T-helper 22 cell (primary cell): Measurements from ENCODE around the gene LRRC45.

Source experiments
- DNase-seq: peaks from one replicate; pipeline ENCODE4 v3.0.0-alpha.2; 2020; ENCODE audit warnings: low read depth

The LRRC45 gene

DNA sequence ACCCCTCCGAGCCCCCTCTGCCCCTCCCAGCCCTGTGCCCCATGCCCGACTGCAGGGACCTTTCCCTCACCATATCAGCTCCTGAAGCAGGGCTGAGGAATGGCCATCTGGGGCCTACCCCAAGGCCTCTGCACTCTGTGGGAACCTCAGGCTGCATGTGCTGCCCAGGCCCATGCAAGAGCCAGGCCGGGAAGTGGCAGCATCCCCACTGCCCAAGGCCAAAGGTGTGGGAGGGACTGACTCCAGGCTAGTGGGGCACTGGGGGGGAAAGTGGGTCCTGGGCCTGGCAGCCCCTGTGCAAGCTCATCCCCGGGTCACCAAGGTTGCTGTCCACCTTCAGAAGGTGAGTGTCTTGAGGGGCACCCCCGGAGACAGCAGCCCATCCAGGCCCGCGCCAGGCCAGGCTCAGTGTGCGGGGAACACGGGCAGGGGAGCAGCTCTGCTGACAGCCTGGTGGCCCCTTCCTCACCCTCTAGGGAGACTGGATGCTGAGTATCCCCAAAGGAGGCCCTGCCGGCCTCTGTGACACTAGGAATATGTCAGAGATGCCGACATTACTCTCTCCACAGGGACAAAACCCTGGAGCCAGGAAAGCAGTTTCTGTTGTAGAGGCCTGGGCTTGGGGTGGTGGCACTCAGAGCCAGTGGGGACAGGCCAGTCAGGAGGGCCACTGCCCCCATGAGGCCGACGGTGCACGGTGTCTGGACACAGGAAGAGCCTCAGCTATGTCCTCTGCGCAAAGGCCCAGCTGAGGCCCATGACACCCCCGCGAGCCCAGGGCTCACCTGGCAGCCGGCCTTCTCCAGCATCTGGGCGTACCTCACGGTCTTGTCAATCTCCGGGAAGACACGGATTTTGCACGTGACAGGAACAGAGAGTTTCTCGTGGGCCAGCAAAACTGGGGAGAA lies 39.2 kb downstream of the LRRC45 start:
- DNase-seq = no peak

DNA sequence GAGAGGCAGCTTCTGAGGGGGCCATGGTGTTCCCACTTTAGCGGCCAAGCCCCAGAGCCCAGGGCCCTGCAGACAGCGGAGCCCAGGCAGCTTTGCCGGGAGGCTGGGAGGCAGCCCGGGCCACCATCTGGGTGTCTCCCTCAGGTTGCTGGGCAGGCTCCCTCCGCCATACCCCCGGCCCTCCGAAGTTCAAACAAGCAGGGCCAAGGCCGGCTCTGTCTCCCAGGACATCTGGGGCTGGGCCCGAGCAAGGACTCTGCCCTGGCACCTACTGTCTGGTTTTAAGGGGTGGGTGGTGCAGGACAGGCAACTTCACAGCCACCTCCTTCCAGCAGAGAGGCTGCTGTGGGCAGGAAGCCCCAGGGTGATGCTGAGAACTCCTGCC lies 39.9 kb downstream of the LRRC45 start:
- no peak for DNase-seq

- DNase-seq = no peak
Measured at GRCh38 chr17:82063424-82064415, 40.6 kb downstream of the LRRC45 start.

DNA sequence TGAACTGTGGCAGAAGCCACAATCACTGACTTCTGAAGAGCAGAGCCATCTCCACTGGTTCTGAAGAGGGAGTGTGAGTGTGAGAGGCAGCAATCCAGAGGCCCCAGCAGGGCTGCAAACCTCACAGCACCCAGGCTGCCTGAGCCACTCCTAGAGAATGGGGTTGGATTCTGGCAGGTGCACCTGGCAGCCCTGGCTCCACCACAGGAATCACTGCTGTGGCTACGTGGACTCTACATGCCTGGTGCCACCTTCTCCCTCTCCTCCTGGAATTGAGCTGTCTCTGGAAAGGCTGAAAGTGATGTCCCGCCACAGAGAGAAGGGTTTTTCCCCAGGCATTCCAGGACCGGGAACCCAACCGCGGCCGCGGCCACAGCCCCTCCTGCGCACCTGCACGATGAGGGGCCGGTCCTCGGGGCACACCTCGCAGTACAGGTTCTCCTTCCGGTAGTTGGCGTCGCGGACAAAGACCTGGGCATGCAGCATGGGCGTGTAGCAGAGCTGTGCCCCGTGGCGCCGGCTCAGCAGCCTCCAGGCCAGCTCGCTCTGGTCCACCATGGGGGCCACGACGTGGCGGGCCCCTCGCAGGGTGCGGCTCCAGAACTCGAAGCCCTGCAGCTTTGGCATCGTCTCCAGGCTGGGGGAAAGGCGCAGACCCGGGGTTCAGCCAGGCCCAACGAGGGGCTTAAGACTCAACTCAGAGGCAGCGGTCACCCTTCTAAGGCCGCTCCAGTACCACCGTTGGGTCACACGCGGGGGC lies 41.5 kb downstream of the LRRC45 start:
- DNase-seq = no peak

GRCh38 chr17:82065193-82065637 lies 42.1 kb downstream of the LRRC45 start:
- DNase-seq = no peak

GRCh38 chr17:82065638-82066303 lies 42.7 kb downstream of the LRRC45 start, which contains the start of gene DUS1L:
Gene DUS1L (minus strand): TSS chr17:82065804. CDS start chr17:82065059, 745 bp downstream.
- DNase-seq = peak; percentile 48

GRCh38 chr17:82070611-82071010 lies 47.5 kb downstream of the LRRC45 start:
- no peak for DNase-seq

GRCh38 chr17:82072827-82073226 lies 49.7 kb downstream of the LRRC45 start:
- DNase-seq = no peak

- DNase-seq = no peak
Measured at GRCh38 chr17:82073446-82073845, 50.3 kb downstream of the LRRC45 start.

- no peak for DNase-seq
Measured at GRCh38 chr17:82076018-82076784, 53.1 kb downstream of the LRRC45 start.

DNA sequence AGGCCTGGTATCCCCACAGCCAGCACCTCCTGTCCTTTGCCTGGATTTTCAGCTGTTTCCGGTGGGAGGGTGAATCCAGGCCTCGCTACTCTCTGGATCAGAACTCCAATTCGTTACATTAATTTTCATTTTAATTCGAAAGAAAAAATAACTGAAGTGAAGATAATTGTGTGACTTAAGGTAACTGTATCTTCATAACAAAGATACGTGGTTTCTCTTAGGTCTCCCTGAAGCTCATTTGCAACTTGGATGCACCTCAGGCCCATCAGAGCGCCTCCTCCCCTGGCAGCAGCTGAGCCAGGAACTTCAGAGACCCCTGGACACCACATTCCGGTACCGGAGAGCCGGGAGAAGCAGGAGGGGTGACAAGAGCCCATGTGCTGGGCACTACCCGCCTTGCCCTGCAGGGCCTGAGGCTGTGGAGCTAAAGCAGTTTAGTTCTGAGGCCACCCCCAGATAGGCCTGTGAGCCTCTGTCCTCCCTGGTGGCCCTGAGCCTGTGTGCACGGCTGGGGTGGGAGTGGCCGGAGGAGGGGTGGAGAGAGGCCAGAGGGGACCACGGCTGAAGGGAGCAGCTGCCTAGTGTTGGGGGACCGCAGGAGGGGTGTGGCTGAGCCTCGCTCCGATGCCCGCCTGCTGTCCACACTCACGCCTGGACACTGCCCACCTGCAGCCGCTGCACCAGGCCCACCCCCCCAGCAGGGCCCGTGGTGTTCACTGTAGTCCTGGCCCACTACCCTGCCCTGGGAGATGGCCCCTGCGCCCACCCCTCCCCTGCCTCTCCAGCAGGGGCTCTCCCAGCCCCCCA lies 53.9 kb downstream of the LRRC45 start:
- no peak for DNase-seq

- DNase-seq = no peak
Measured at GRCh38 chr17:82077617-82078358, 54.7 kb downstream of the LRRC45 start.

GRCh38 chr17:82078433-82078832 lies 55.3 kb downstream of the LRRC45 start:
- DNase-seq = no peak

- DNase-seq = no peak
Measured at GRCh38 chr17:82079001-82079677, 56.0 kb downstream of the LRRC45 start.

- no peak for DNase-seq
Measured at GRCh38 chr17:82080048-82080788, 57.1 kb downstream of the LRRC45 start.
